RWPE1 (cell line): ENCODE measurements around the gene MYO16.

ENCODE experiments used
- CTCF ChIA-PET: fragments of 350-600 bp; sonication (Branson Sonifier 250); formaldehyde crosslinking; extraction: SDS; loops from one replicate; lab custom pipeline; 2021; lab: Yijun Ruan, JAX
- POLR2A ChIA-PET: fragments of 400-600 bp; formaldehyde crosslinking; extraction: SDS; loops from one replicate; lab custom pipeline; 2020; ENCODE audit warnings: antibody characterized with exemption; ENCODE audit not compliant: low non-redundant PET; lab: Yijun Ruan, JAX
- DNase-seq: peaks from one replicate; pipeline ENCODE4 v3.0.0; 2012; ENCODE audit warnings: low spot score
- H3K27ac ChIP-seq: fragments of 450-650 bp; 2 replicates; pipeline ENCODE4 v1.5.1; 2017
- CTCF ChIP-seq: fragments of 450-650 bp; conservative IDR thresholded peaks from 2 replicates; pipeline ENCODE4 v1.5.1; 2017; ENCODE audit warnings: low read depth, mild to moderate bottlenecking

Gene MYO16

GRCh38 chr13:108830916-108831315 lies 201.5 kb downstream of the MYO16 start:
- DNase-seq = no peak
- POLR2A ChIA-PET = no interaction called here
- TF ChIP-seq CTCF = no peak
- no peak overlapping the region for H3K27ac ChIP-seq
- CTCF ChIA-PET = no interaction called here

- ChIA-PET CTCF (no interaction called here), POLR2A (no interaction called here)
- no peak for TF ChIP-seq CTCF
- H3K27ac ChIP-seq = no peak overlapping the region
- no peak for DNase-seq
These were observed 204.1 kb downstream of the MYO16 start for GRCh38 chr13:108833531-108833930.

- no peak for TF ChIP-seq CTCF
- POLR2A ChIA-PET = no interaction called here
- H3K27ac ChIP-seq = no peak overlapping the region
- CTCF ChIA-PET = no interaction called here
- DNase-seq = no peak
These were observed 204.8 kb downstream of the MYO16 start for GRCh38 chr13:108834193-108834592.

- no peak for DNase-seq
- POLR2A ChIA-PET = no interaction called here
- no peak for TF ChIP-seq CTCF
- H3K27ac ChIP-seq = no peak overlapping the region
- CTCF ChIA-PET = no interaction called here
These were observed 205.7 kb downstream of the MYO16 start for GRCh38 chr13:108835083-108835482.

GRCh38 chr13:108850691-108851090 lies 221.3 kb downstream of the MYO16 start:
- no peak for TF ChIP-seq CTCF
- CTCF ChIA-PET = no interaction called here
- no peak overlapping the region for H3K27ac ChIP-seq
- no peak for DNase-seq
- POLR2A ChIA-PET = no interaction called here

GRCh38 chr13:108851660-108852059 lies 222.2 kb downstream of the MYO16 start:
- ChIA-PET CTCF (no interaction called here), POLR2A (no interaction called here)
- TF ChIP-seq CTCF = no peak
- H3K27ac ChIP-seq = no peak overlapping the region
- DNase-seq = no peak

GRCh38 chr13:108853031-108853430 lies 223.6 kb downstream of the MYO16 start:
- CTCF ChIA-PET = interaction anchor here (0.6 kb wide), 2 partner anchors 35 to 353 kb away, joined by 3 to 4 read pairs; no protein-coding TSS in a partner anchor

More at GRCh38 chr13:108853031-108853430, 223.6 kb downstream of the MYO16 start:
- POLR2A ChIA-PET = no interaction called here
- no peak overlapping the region for H3K27ac ChIP-seq
- DNase-seq = no peak
- no peak for TF ChIP-seq CTCF
